ENCODE measurements around the gene NSMCE1. TPM values are rescaled to one million over a fixed set of nuclear protein-coding genes. Genes with fewer than 3 reads are reported as not detected.
"Not testable (repeated sequence)": the region's sequence is repeated elsewhere in the genome, so short reads cannot be mapped to it uniquely, and the experiment has no call there.

The NSMCE1 gene
- polyA plus RNA-seq, 1 donor = 46.8 TPM

DNA sequence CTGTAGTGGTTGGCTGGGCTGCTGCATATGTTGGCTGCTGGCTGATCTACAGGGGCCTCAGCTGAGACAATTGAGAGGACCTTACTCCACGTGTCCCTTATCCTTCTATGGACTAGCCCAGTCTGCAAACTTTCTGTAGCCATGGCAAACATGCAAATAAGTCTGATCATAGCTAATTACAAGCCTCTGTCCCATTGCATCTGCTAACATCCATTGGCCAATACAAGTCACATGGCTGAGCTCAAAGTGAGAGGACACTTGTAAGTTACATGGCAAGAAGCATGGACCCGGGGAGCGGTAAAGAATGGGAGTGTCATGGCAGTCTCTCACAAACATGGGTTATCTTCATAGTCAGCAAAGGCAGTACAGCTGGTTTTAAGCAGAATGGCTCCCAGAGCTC lies 33.6 kb upstream of the NSMCE1 start:
- DNase-seq = no peak

DNA sequence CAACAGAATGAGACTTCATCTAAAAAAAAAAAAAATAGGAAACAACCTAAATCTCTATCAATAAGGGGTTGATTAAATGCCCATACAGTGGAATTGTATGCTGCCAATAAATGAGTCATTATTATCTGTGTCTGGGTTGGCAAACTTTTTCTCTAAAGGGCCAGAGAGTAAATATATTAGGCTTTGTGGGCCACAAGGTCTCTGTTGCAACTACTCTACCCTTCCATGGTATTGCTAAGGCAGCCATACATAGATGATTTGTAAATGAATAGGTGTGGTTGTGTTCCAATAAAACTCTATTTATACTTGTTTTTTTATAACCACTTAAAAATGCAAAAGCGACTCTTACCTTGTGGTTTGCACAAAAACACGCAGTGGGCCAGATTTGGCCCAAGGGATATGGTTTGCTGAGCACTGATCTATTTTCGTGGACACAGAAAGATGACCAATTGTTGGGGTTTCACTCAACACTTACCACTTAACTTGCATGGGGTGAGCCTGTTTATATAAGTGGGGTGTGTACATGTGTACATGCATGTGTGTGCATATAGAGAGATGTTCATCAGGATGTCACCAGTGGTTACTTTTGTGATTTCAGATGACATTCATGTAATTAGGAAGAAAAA lies 32.8 kb upstream of the NSMCE1 start:
- DNase-seq = no peak

DNA sequence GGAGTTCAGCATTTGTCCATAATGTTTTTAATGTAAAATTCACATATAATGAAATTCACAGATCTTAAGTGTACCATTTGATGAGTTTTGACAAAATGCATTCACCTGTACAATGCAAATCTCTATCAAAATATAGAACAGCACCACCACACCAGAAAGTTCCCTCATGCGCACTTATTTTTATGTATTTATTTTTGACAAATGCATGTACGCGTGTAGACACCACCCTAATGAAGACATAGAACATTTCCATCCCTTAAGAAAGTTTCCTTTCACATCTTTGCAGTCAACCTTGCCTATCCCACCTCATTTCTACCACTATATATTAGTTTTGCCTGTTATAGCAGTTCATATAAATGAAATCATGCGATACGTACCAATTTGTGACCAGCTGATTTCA lies 29.6 kb upstream of the NSMCE1 start:
- no peak for DNase-seq

GRCh38 chr16:27293343-27293742 lies 24.8 kb upstream of the NSMCE1 start:
- DNase-seq = no peak

GRCh38 chr16:27291722-27292240 lies 23.2 kb upstream of the NSMCE1 start:
- no peak for DNase-seq

DNA sequence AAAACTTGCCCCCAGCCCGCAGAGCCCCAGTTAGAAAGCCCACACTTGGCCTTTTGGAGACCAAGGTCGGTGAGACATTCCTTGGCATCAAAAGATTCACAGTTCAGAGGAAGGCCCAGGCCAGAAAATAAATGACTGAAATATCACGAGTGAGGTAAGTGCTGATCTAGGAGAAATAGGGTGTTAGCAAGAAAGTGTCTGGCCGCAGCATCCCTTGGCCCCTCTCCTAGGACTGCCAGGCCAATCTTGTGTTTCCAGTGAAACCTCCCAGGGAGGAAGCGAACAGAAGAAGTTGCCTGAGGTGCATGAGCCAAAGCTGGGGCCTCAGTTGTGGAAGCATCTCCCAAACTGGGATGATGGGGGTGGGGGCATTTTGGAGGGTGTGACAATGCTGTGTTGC lies 22.5 kb upstream of the NSMCE1 start:
- no peak for DNase-seq

- DNase-seq = no peak
Observed at GRCh38 chr16:27290562-27290961, 22.0 kb upstream of the NSMCE1 start.

DNA sequence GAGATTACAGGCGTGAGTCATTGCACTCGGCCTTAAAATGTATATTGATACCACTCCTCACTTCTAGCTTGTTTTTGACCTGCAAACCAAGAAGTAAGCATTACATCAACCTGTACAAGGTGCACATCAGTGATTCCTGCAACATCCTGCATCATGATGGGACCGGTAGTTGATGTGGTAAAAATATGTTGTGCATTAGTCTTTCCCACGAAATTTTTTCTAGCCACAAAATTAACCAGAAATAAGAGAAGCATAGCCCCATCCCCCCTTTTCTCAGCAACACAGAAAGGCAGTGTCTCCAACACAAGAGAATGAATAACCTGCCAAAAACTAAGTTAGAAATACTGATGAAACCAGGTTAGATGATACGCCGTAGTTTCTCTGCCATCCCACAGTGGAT lies 21.1 kb upstream of the NSMCE1 start:
- no peak for DNase-seq

GRCh38 chr16:27288313-27288712 lies 19.7 kb upstream of the NSMCE1 start:
- DNase-seq = not testable (repeated sequence)

DNA sequence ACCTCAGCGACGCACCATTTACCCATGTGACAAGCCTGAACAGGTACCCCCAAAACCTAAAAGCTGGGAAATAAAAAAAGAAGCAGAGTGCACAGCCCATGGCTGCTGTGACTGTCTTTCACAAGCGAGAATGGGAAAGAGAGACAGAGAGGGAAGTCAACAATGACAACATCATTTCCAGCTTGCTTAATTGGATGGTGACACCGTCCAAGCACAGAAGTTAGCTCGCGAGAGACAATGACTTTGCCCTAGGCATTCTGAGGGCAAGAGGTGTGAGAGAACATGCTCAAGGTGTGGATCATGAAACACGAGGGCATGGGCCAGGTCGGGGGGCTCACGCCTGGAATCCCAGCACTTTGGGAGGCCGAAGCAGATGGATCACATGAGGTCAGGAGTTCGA lies 19.3 kb upstream of the NSMCE1 start:
- no peak for DNase-seq

DNA sequence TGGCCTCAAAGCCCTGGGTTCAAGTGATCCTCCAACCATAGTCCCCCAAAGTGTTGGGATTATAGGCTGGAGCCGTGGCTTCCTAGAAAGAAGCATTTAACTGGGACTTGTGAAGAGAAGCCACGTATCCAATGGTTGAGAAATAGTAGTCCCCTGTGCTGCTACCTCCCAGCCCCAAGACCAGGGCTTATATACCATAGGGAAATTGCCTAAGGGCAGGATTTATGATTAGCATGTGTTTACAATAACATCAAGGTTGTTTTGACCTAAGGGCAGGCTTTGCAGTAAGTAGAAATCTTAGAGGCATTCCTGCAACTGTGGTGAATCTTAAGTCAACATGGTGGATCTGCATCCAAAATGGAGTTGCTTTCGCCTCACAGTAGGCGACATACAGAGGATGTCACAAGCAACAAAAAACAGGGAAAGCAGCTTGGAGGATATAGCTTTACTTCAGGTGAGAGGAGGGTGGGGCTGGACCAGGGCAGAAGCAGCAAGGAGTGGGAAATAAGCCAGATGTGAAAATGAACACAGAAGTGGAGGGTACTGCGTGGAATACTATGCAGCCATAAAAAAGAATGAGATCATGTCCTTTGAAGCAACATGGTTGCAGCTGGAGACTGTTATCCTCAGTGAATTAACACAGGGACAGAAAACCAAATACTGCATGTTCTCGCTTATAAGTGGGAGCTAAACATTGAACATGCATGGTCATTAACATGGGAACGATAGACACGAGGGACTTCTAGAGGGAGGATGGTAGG lies 18.7 kb upstream of the NSMCE1 start:
- DNase-seq = no peak

- DNase-seq = no peak
Observed at GRCh38 chr16:27286451-27286850, 17.9 kb upstream of the NSMCE1 start.

GRCh38 chr16:27285676-27286196 lies 17.2 kb upstream of the NSMCE1 start:
- DNase-seq = no peak

GRCh38 chr16:27284865-27285675 lies 16.5 kb upstream of the NSMCE1 start:
- no peak for DNase-seq

- no peak for DNase-seq
Observed at GRCh38 chr16:27281243-27281642, 12.7 kb upstream of the NSMCE1 start.

DNA sequence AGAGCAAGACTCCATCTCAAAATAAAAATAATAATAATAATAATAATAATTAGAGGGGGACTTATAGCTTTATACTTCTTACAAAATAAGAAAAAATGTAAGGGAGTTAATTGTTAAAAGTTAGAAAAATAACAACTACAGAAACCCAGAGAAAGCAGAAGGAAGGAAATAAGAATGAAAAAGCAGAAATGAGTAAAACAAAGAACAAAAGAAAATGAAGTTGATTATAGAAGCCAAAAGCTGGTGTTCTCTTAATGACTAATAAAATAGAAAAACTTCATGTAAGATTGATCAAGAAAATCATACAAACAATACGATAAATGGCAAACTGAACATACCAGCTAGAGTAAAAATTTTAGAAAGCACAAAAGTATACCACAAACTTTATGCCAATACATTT lies 6.8 kb upstream of the NSMCE1 start:
- no peak for DNase-seq

DNA sequence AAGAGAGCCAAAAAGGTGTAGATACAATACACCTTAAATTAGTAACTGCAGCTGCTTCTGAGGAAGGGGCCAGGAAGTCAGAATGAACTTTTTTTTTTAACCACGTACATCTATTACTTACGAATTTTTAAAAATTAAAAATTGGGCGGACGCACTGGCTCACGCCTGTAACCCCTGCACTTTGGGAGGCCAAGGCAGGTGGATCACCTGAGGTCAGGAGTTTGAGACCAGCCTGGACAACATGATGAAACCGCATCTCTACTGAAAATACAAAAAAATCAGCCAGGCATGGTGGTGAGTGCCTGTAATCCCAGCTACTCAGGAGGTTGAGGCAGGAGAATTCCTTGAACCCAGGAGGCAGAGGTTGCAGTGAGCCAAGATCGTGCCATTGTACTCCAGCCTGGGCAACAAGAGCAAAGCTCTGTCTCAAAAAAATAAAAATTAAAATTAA lies 5.9 kb upstream of the NSMCE1 start:
- not testable (repeated sequence) for DNase-seq

DNA sequence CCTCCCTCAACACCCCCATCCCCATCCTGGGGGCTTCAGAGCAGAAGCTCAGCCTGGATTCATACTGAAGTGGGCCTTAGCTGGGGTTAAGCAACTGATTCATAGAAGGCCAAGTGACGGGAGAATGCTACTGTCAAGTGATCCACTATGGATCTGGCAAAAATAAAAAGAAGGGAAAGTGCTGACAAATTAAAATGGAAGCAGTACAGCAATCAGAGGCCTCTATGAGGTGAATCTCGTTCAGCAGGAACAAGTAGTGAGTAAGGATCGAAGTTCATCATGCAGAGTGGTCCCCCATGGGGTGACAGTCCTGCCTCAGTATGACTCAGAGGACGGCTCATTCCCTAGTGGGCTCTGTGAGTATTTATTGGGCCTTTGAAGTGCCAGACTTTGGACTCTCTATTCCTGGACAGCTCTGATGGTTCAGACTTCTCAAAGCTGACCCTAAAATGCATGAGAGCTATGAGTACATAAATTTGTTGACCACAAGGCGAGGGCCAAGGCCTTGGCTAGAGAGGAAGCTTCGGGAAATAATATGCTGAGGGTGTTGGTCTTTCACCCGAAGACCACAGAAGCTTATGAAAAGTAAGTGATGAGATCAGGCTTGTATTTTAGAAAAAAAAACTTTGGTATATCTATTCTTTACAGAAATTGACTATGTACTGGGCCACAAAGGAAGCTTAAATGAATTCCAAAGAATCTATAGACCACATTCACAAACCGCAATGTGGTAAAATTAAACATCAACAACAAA lies 5.3 kb upstream of the NSMCE1 start:
- DNase-seq = no peak

GRCh38 chr16:27273330-27273669 lies 4.7 kb upstream of the NSMCE1 start:
- no peak for DNase-seq

DNA sequence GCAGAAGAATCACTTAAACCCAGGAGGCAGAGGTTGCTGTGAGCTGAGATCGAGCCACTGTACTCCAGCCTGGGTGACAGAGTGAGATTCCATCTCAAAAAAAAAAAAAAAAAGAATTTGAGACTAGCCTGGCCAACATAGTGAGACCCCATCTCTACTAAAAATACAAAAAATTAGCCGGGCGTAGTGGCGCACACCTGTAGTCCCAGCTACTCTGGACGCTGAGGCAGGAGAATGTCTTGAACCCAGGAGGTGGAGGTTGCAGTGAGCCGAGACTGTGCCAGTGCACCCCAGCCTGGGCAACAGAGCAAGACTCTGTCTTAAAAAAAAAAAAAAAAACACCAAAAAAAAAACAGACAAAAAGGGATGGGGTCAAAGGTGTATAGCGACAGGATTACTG lies 4.1 kb upstream of the NSMCE1 start:
- DNase-seq = not testable (repeated sequence)

- DNase-seq = no peak
Observed at GRCh38 chr16:27272076-27272475, 3.5 kb upstream of the NSMCE1 start.

DNA sequence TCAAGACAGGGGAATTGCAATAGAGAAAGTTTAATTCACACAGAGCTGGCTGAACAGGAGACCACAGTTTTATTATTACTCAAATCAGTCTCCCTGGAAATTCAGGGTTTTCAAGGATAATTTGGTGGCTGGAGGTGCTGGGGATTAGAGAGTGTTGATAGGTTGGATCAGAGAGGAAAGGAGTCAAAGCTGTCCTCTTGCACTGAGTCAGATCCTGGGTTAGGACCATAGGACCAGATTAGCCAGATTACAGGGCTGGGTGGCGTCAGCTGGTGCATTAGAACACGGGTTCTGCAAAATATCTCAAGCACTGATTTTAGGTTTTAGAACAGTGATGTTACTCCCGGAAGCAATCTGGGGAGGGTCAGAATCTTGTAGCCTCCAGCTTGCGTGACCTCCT lies 1.8 kb upstream of the NSMCE1 start:
- no peak for DNase-seq

Measured in hindlimb muscle (tissue), 1 donor.